ENCODE results near the gene ARL5C.
A peak's percentile ranks its signal among the peaks of the same experiment; 100 is the strongest.

The ARL5C gene

GRCh38 chr17:39167476-39167875 lies 1.5 kb upstream of the ARL5C start:
- no peak for DNase-seq (ENCODE audit: low read depth)

DNA sequence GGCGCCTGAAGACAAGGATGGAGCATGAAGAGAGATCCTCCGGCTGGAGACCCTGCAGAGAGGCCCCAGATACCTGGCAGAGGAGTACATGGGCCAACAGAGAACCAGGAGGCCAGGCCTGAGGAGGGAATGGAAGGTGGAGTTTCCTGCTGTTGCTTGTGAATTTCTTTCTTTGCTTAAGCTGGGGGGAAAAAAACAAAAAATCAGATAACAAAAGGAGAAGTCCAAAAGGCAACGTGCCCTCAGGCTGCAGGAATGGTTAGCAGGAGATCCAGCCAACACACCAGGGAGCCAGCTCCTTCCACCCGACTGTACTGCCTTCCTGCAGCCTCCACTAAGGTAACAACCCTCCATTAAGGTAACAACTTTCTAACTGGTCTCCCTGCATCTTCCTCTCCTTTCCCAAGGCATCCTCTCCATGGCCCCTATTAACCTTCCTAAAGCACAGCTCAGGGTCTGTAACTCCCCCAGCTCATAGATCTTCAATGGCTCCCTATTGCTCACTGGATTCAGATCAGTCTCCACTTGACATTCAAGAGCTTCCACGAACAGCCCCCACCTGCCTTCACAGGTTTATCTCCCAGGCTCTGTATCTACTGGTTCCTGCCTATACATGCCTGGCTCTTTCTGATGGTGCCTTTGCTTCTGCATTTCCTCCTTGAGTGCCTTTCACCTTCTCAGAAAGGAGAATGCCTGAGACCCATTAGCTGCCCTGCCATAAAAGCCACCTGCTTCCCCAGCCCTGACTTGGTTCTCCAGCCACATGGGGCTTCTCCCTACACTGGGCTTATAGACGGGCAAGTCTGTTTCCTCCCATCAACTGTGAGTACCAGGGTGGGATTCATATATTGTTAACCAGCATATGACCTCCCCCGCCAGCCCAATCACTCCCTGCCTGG lies 725 bp upstream of the ARL5C start:
- DNase-seq (ENCODE audit: low read depth), result no peak

DNA sequence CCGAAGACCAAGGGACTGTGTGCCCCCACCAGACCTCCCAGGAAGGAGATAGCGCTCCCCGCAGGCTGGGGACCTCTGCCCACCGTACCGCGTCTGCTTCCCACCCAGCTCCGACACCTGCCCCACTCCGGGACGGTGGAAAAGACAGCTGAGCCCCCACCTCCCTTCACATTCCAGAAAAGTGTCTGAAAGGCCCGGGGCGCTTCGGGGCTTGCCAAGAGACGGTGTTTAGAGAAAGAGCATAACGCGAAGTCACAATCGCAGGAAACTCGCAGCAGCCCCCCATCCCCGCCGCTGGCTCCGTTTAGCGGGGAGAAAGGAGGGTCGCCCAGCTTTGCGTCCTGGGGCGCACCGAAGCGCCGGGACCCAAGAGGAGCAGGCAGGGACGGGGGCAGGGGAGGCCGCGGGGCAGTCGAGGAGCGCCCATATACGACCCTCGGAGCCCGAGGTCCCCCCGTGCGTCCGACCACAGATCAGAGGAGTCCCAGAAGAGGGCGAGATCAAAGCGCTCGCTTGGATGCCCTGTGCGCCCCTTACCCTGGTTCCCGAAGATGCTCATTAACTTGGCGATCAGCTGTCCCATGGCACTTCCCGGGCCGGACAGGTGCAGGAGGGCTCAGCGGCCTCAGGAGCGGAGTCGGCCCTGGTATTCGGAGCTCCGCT lies 652 bp downstream of the ARL5C start:
- DNase-seq (ENCODE audit: low read depth), result no peak

DNA sequence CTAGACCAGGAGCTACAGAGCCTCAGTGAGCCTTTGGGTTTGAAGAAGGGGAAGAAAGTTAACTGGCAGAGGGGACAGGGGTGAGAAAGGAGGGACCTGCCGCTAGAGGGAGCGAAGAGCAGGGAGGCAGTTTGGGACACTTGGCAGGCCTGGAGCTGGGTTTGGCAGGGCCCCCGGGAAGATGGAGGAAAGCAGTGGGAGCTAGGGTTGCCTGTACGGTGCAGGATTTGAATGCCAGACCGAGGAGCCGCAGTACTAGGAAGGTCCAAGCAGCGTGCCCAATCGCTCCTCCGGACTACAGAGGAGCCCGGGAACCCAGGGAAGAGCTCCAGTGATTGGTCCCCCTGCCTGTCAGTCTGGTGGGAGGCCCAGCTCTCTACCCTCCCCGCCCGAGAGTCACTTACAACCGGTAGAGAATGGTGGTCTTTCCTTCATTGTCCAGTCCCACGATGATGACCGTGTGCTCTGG lies 1.3 kb downstream of the ARL5C start:
- DNase-seq (ENCODE audit: low read depth), result peak; percentile 94

GRCh38 chr17:39161962-39162361 lies 4.0 kb downstream of the ARL5C start:
- no peak for DNase-seq (ENCODE audit: low read depth)

- DNase-seq (ENCODE audit: low read depth), result no peak
Observed at GRCh38 chr17:39158623-39159022, 7.3 kb downstream of the ARL5C start.

DNA sequence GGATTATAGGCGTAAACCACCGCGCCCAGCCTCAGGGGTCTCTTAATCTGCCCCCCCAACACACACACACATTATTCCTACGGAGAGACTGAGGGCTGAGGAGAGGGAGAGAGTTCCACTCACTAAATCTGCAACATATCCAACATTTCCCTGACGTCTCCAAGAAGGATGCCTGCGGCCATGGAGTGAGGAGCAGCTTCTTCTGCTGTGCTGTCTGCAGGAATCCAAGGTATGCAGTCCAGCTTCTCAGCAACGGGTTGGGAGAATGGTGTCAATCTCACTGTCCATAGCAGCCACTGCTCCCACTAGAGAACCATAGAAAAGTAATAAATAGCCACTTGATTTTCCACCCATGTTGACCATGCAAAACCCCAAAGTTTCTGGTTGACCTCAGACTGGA lies 9.5 kb downstream of the ARL5C start:
- DNase-seq (ENCODE audit: low read depth), result peak; percentile 80

DNA sequence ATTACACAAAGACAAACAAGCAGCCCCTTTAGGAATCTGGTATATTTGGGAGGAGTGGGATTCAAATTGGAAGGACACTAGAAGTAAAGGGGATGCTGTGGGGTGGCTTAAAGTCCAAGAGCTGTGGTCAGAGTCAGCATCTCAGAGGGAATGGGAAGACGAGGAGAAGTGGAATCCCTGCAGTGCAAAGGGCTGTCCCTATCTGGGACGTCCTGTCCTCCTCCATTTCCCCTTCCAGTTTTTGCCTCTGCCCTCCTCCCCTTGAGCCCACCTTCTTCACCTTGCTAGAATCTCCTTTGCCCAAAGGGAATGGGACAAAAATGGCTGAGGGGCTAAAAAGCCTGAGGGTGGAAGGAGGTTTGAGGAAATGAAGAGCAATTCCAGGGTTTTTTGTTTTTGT lies 10.3 kb downstream of the ARL5C start:
- no peak for DNase-seq (ENCODE audit: low read depth)

GRCh38 chr17:39153599-39154051 lies 12.3 kb downstream of the ARL5C start:
- DNase-seq (ENCODE audit: low read depth), result peak; percentile 92

- DNase-seq (ENCODE audit: low read depth), result no peak
Observed at GRCh38 chr17:39151943-39152818, 13.8 kb downstream of the ARL5C start.

DNA sequence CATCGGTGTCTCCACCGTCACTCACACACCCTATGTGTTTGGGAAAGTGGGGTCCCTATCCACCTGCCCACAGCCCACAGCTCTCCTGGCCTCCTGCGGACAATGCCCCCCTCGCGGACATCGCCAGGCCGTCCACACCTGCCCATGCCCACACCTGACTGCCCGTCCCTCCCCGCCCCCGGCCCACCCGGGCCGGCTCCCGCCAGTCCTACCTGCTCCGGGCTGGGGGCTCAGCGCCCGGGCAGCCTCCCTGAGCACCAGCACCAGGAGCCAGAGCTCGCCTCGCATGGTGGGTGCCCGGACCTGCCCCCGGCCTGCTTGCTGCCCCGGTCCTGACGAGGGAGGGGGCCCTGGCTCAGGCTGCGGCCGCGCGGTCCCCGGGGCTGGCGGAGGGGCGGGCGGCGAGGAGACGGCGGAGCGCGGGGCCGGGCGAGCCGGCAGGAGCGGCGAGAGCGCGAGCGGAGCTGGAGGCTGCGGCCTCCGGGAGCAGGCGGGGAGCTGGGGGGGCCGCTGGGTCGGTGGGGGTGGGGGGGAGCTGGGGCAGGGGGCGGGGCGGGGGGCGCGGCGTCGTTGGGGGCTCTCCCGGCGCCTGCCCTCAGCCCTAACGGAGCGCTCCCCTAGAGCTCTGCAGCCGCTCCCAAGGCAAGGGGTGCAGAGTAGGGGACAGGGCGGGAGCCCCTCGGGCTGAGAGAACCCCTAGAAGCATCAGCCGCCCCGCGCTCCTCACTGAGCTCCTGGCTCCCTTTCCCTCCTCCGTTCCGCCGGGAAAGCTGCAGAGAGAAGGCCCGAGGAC lies 14.6 kb downstream of the ARL5C start, which contains the start of gene PLXDC1:
TSS of gene PLXDC1 (minus strand) at position 488 of the 793 bp plus-strand sequence. CDS start at position 288, 200 bp downstream.
- no peak for DNase-seq (ENCODE audit: low read depth)

DNA sequence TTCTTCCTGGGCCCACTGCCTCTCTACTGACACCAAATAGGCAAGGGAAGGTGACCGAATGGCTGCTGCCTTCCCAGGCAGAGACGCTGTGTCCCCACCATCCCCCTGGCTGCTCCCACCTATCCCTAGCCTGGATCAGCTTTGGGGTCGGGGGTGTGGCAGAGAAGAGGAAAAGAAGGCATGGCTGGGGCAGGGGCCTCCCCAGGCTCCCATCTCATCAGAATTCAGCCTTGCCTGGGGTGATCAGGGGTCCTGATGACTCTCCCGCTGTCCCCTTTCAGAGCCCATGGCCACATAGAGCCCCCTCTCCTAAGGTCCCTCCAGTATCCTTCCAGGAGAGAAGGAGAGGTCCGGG lies 15.2 kb downstream of the ARL5C start:
- no peak for DNase-seq (ENCODE audit: low read depth)

DNA sequence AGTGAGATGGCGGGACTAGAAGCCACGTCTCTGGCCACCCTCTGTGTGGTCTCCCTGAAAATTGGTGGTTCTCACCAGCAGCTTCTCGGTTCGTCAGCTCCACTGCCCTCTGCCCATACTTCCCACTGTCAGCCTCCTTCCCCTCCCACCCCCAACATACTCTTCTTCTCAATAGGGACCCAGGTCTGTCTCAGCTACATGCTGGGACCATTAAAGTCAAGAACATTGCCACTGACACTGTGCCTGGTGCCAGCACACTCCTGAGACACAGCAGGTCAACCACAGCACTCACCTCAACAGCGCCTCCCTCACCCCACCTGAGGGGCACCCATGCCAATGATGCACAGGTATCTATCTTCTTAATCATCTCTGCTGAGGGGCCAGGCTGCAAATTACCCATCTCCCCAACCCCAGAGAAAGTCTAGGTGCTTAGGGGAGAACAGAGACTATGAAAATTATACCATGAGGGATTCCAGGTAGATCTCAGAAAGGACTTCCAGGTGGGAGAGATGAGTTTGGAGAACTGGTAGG lies 15.8 kb downstream of the ARL5C start:
- DNase-seq (ENCODE audit: low read depth), result no peak

DNA sequence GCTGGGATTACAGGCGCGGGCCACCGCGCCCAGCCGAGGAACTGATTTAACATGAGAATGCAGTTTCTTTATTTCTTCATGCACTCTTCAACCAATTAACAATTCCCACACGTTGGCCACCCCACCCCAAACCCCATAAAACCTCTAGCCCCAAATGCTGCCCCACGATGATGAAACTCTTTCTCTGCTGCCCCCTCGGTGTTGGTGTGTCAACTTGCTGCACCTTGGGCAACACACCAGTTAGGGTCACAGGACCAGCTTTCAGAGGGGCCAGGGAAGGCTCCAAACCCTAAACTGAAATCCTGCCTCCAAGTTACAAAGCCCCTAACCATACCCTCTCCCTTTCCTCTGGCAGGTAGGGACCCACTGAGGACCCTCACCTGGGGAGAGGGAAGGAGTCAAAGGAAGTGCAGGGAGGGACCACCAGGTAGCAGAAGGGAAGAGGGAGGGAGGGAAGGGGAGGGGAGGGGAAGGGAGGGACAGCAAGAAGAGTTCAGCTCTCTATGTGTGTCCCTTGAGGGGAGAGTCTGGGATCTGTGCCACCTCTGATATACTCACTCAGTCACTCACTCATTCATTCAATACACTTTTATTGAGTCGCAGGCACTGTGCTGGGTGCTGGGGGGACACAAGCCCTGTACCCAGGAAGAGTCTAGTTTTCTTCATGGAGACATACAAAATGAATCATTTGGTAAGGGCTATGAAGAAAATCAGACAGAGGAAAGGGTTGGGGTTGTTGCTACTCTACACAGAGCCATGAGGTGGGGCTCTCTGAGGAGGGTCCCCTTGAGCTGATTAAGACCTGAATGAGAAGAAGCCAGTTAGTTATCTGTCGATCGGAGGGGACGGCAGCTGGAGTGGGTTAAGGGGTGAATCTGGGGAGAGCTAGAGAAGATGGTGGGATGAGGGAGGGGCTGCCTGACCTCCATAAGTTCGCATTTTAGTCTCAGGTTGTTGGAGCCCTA lies 18.5 kb downstream of the ARL5C start:
- no peak for DNase-seq (ENCODE audit: low read depth)

GRCh38 chr17:39146273-39146672 lies 19.7 kb downstream of the ARL5C start:
- DNase-seq (ENCODE audit: low read depth), result no peak

DNA sequence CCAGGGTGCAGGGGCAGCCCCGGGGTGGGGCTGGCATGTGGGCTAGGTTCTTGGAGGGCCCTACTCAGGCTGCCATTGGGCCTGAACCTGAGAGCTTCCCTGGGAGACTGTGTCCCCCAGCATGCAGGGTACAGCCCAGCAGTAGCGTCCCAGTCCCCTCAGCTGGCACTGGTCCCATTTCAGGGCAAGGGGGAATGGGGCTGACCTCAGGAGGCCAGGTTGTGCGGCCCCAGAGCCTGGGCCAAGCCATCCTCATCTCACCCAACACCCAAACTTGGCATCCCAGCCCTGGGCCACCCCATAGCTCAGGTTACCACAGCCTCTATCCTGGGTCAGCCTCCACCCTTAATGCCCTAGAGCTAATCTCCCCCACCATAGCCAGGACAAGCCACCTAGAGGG lies 20.8 kb downstream of the ARL5C start:
- no peak for DNase-seq (ENCODE audit: low read depth)

DNA sequence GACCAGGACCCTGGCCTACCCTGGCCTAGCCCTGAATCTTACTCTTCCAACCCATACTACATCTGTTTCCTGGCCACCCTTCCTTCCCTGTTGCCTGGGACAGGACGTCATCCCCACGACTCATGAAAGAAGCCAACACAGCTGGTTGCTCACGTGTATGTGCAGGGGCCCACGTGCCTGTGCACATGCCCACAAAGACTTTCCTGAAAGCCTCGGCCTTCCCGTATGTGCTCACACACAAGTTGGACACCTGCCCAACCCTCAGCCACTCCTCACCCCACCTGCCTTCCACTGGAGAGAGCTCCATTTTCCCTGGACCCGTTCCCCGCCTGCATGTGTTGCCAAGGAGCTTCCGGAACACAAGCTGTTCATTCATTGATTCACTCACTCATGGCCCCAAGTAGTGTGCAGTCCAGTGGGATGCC lies 21.5 kb downstream of the ARL5C start:
- DNase-seq (ENCODE audit: low read depth), result peak; percentile 76

DNA sequence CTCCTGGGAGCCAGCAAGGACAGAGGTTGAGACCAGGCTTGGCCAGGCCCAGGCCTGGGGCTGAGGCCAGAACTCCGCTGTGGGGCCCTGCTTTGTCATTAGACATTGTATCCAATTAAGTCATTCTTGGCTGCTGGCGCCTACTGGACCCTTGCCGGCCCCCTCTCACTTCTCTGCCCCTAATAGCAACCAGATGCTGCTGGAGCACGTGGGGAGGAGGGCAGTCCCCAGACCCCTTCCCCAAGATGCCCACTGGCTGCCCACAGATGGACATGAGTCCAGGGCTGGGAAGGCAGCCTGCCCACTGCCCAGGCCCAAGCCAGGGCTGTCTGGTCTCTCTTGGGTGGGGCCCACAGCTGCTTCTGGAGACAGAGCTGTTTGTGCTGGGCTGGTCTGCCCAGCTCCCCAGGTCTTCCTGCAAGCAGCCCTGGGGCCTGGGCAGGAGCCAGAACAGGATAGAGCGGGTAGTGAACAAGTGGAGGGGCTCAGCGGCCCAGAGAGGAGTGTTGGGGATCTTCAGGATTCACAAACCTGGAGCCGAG lies 22.3 kb downstream of the ARL5C start:
- DNase-seq (ENCODE audit: low read depth), result no peak

GRCh38 chr17:39141915-39142664 lies 23.9 kb downstream of the ARL5C start:
- DNase-seq (ENCODE audit: low read depth), result no peak

Measured in EH (cell line).